ENCODE data around the gene LPO. TPM values are rescaled to one million over a fixed set of nuclear protein-coding genes. Genes with fewer than 3 reads are reported as not detected.

LPO gene
- total and polyA plus RNA-seq, 9 of the 15 experiments (the other 6 are each of a cell fraction or from before 2014, with no cell fraction given): 0.07 to 0.11 TPM; not detected in 7

DNA sequence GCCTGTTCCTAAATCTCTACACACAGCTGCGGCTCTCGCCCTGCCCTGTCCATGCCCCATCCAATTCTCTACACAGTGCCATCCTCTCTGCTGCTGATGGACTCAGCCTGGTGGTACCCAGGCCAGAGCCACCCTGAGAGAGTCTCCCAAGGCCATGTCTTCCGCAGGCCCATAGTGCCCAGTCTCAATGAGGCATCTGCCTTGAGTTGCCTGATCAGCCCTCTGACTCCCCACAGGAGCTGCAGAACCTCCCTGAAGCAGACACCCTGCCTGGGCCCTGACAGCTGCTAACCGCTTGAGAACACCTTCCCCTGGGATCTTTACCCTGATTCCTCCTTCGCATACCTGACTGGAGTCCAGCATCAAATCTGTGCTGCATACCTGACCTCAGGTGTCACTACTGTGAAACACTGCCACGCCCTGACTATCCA, 76.9 kb downstream of the LPO start:
- CTCF ChIA-PET (ENCODE audit: low intra/inter-chr PET ratio): no interaction called here
- Histone ChIP-seq H3K36me3 (ENCODE audit: control insufficient read depth, insufficient read depth, low read length) (no peaks in the 10 kb centered on the region), H3K79me2 (ENCODE audit: control insufficient read depth, insufficient read depth, low read length) (no peaks in the 10 kb centered on the region), H2AFZ (ENCODE audit: low read depth, low read length) (no peak overlapping the region), H3K4me3 (no peak overlapping the region), H3K27me3 (ENCODE audit: control insufficient read depth in 2 of 2, insufficient read depth in 2 of 2, low read length in 2 of 2) (no peaks in the 10 kb centered on the region), H3K4me1 (replicated peaks in 1 of 2; ENCODE audit: control insufficient read depth in 2 of 2, insufficient read depth in 2 of 2, low read length in 2 of 2) (peaks cover 0 to 21% of the 10 kb centered on the region in 2 experiments; a peak in 1 of 5 replicates), H3K9ac (ENCODE audit: insufficient read depth in 1 of 2, low read depth in 2 of 2, low read length in 2 of 2) (peak overlapping the region in 1 of 2 experiments; percentile 36; a peak in 1 of 4 replicates), H3K9me1 (ENCODE audit: control insufficient read depth, insufficient read depth, low read length) (no peaks in the 10 kb centered on the region), H3K27ac (ENCODE audit: extremely low read depth, low read depth, low read length) (no peak overlapping the region), H4K20me1 (replicated peaks; ENCODE audit: control insufficient read depth, insufficient read depth, low read length) (no peaks in the 10 kb centered on the region), H3K9me3 (replicated peaks; ENCODE audit: control insufficient read depth, insufficient read depth, low read depth, low read length) (no peaks in the 10 kb centered on the region), H3K4me2 (ENCODE audit: insufficient read depth, low read length) (no peak overlapping the region)
- FAIRE-seq (no peak), DNase-seq (ENCODE audit: extremely low read depth in 1 of 4, low spot score in 3 of 4) (no peak), ATAC-seq (no peak)
- no peak for TF ChIP-seq STAG1 (CRISPR knock-in tag; IDR thresholded peaks at IDR 0.05; ENCODE audit: borderline replicate concordance)
- no peak for TF ChIP-seq POLR2G (IDR thresholded peaks at IDR 0.05; ENCODE audit: low read depth, low read length)
- no peak for TF ChIP-seq ADNP (tag; IDR thresholded peaks at IDR 0.05)
- TF ChIP-seq TRIM24 (IDR thresholded peaks at IDR 0.05): no peak
- TF ChIP-seq ZNF121 (CRISPR knock-in tag; conservative IDR thresholded peaks at IDR 0.05): no peak
- TF ChIP-seq RBM39 (optimal IDR thresholded peaks at IDR 0.05; ENCODE audit: low read depth, low read length): no peak
- intact Hi-C loops (cut with micrococcal nuclease): no loop called here
- 48% methylated on average over 4 of the region's 6 CpGs for WGBS (ENCODE audit: insufficient coverage, low coverage, missing lambda C conversion rate)
- in situ Hi-C loops (cut with MboI): no loop called here
- BruUV-seq (replicated peaks): no TSS peak
- POLR2A ChIA-PET: interaction anchor here (0.9 to 4.3 kb wide), 3 partner anchors 11 to 40 kb away, joined by 3 to 42 read pairs (median 14); partner anchors contain the start of gene TSPOAP1

DNA sequence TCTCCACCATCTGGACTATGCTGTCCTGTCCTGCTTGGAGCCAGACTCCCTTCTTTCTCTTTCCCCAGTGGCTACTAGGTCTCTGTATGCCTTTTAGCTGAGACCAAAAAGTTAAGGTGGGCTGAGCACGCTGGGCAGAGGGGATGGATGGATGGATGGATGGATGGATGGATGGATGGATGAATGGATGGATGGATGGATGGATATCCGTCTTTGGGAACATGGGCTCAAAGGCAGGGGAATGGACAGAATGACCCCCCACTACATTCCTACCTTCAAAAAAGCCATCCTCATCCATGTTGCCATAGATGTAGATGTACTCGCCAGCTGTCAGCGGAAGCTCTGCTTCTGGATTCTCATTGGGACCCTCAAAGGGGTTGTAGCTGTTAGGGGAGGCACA, 77.4 kb downstream of the LPO start:
- BruUV-seq (replicated peaks): no TSS peak
- no peaks in the 10 kb centered on the region for H4K20me1 ChIP-seq (replicated peaks; ENCODE audit: control insufficient read depth, insufficient read depth, low read length)
- no peaks in the 10 kb centered on the region for H3K9me1 ChIP-seq (ENCODE audit: control insufficient read depth, insufficient read depth, low read length)
- FAIRE-seq (no peak), ATAC-seq (no peak), DNase-seq (ENCODE audit: extremely low read depth in 1 of 4, low spot score in 3 of 4) (no peak)
- no peak overlapping the region; a peak in 1 of 4 replicates for H3K9ac ChIP-seq (ENCODE audit: insufficient read depth in 1 of 2, low read depth in 2 of 2, low read length in 2 of 2)
- H3K79me2 ChIP-seq (ENCODE audit: control insufficient read depth, insufficient read depth, low read length): no peaks in the 10 kb centered on the region
- intact Hi-C loops (cut with micrococcal nuclease) (no loop called here), in situ Hi-C loops (cut with MboI) (no loop called here)
- TF ChIP-seq, protein P1, sequence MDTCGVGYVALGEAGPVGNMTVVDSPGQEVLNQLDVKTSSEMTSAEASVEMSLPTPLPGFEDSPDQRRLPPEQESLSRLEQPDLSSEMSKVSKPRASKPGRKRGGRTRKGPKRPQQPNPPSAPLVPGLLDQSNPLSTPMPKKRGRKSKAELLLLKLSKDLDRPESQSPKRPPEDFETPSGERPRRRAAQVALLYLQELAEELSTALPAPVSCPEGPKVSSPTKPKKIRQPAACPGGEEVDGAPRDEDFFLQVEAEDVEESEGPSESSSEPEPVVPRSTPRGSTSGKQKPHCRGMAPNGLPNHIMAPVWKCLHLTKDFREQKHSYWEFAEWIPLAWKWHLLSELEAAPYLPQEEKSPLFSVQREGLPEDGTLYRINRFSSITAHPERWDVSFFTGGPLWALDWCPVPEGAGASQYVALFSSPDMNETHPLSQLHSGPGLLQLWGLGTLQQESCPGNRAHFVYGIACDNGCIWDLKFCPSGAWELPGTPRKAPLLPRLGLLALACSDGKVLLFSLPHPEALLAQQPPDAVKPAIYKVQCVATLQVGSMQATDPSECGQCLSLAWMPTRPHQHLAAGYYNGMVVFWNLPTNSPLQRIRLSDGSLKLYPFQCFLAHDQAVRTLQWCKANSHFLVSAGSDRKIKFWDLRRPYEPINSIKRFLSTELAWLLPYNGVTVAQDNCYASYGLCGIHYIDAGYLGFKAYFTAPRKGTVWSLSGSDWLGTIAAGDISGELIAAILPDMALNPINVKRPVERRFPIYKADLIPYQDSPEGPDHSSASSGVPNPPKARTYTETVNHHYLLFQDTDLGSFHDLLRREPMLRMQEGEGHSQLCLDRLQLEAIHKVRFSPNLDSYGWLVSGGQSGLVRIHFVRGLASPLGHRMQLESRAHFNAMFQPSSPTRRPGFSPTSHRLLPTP (IDR thresholded peaks at IDR 0.05; ENCODE audit: borderline replicate concordance, extremely low read depth, insufficient read length): no peak
- H3K9me3 ChIP-seq (replicated peaks; ENCODE audit: control insufficient read depth, insufficient read depth, low read depth, low read length): no peaks in the 10 kb centered on the region
- H3K4me2 ChIP-seq (ENCODE audit: insufficient read depth, low read length): no peak overlapping the region
- no peaks in the 10 kb centered on the region for H3K36me3 ChIP-seq (ENCODE audit: control insufficient read depth, insufficient read depth, low read length)
- POLR2A ChIA-PET: interaction anchor here (0.7 to 4.3 kb wide), 5 partner anchors 9 to 100 kb away, joined by 3 to 42 read pairs (median 3); partner anchors contain the start of gene TSPOAP1
- H3K27me3 ChIP-seq (ENCODE audit: control insufficient read depth in 2 of 2, insufficient read depth in 2 of 2, low read length in 2 of 2): no peaks in the 10 kb centered on the region
- CTCF ChIA-PET (ENCODE audit: low intra/inter-chr PET ratio): interaction anchor here (2.3 kb wide), 1 partner anchor 132 kb away, joined by 18 read pairs; no protein-coding TSS in a partner anchor
- H3K4me3 ChIP-seq: no peak overlapping the region
- peaks cover 0 to 19% of the 10 kb centered on the region in 2 experiments; a peak in 1 of 5 replicates for H3K4me1 ChIP-seq (replicated peaks in 1 of 2; ENCODE audit: control insufficient read depth in 2 of 2, insufficient read depth in 2 of 2, low read length in 2 of 2)
- H3K27ac ChIP-seq (ENCODE audit: extremely low read depth, low read depth, low read length): no peak overlapping the region
- 38% methylated on average over 4 of the region's 4 CpGs for WGBS (ENCODE audit: insufficient coverage, low coverage, missing lambda C conversion rate)
- no peak overlapping the region for H2AFZ ChIP-seq (ENCODE audit: low read depth, low read length)

All from K562 (cell line).